Psoas muscle (tissue), 8 donors: ENCODE measurements around the gene TSHZ2. TPM values are rescaled to one million over a fixed set of nuclear protein-coding genes. Genes with fewer than 3 reads are reported as not detected.

Experiments used
- ATAC-seq, 4 donors: fragments of 200-7000 bp; cut with Tn5 transposase; one replicate each; pipeline ENCODE4 v1.9.1; 2020; ENCODE audit warnings: moderate library complexity in 3 of 4, mild to moderate bottlenecking in 2 of 4
- DNase-seq, 2 donors: peaks; one replicate each; pipeline ENCODE4 v3.0.0-alpha.2; 2020
- H3K27ac ChIP-seq: fragments of 200-600 bp; one replicate; pipeline ENCODE4 v1.8.0; 2022
- H3K27me3 ChIP-seq, 3 donors: fragments of 200-600 bp in 1 of 3; one replicate each; pipeline versions ENCODE4 v1.6.1 to v1.8.0; 2013 to 2022; ENCODE audit warnings: low read length in 2 of 3, mild to moderate bottlenecking in 2 of 3, moderate library complexity in 1 of 3; ENCODE audit not compliant: insufficient read depth in 3 of 3
- H3K36me3 ChIP-seq, 2 donors: fragments of 200-600 bp in 1 of 2; one replicate each; pipeline versions ENCODE4 v1.6.1 to v1.8.0; 2013 to 2022; ENCODE audit warnings: low read depth in 1 of 2, mild to moderate bottlenecking in 1 of 2, moderate library complexity in 1 of 2; ENCODE audit not compliant: insufficient read depth in 1 of 2
- H3K4me1 ChIP-seq: fragments of 200-600 bp; one replicate; pipeline ENCODE4 v1.8.0; 2022
- H3K4me3 ChIP-seq: fragments of 200-600 bp; one replicate; pipeline ENCODE4 v1.8.0; 2022; ENCODE audit warnings: mild to moderate bottlenecking
- H3K9me3 ChIP-seq: fragments of 200-600 bp; one replicate; pipeline ENCODE4 v1.8.0; 2022
- WGBS, 3 donors: extraction: QIAGEN DNeasy Blood & Tissue Kit; methylation state at CpG; one replicate each; pipeline versions ENCODE4 v1.1.6 to v1.1.7; 2013; 5-methylcytosine and 5-hydroxymethylcytosine counted together
- intact Hi-C, 2 donors: fragments of 100-400 bp; cut with DNase I; formaldehyde crosslinking; loops; one replicate each; pipeline versions ENCODE4 v1.11.0 to v1.14.2; 2022
- polyA plus RNA-seq, 3 donors: library from polyadenylated mRNA; stranded (reverse); fragments of 200-250 nt; gene quantifications; one replicate each; pipeline ENCODE4 v1.2.3, GENCODE V29; 2013
- total RNA-seq, 4 donors: library from RNA; stranded (reverse); fragmentation: NEBNext Ultra II Directional in 2 of 4; extraction: Animal tissue kit (Norgen Biotek cat#: 25700) in 2 of 4; gene quantifications; one replicate each; pipeline versions ENCODE4 v1.2.1 to v1.2.4, GENCODE V29; 2021 to 2023
- TF ChIP-seq, protein P1 (sequence below): fragments of 200-600 bp; IDR thresholded peaks from one replicate; pipeline ENCODE4 v1.8.0; 2022; ENCODE audit warnings: antibody characterized with exemption
- donor health status: healthy with polysubstance abuse.
- donor health status: DM: no; HTN: no; CAD: no; lungs with moderate emphysema.
- donor health status: Bipolar disorder and iron deficiency.
- donor health status: healthy.
- donor health status: DM: yes; HTN: yes; CAD: no.
- donor health status: DM: no; HTN: no; CAD: no.
- donor health status: DM: no; HTN: no; CAD: no.
- donor health status: DM: yes; HTN: yes; CAD: no.

The TSHZ2 gene
- total and polyA plus RNA-seq, 7 donors = 0.39 to 7.5 (median 1.9) TPM

DNA sequence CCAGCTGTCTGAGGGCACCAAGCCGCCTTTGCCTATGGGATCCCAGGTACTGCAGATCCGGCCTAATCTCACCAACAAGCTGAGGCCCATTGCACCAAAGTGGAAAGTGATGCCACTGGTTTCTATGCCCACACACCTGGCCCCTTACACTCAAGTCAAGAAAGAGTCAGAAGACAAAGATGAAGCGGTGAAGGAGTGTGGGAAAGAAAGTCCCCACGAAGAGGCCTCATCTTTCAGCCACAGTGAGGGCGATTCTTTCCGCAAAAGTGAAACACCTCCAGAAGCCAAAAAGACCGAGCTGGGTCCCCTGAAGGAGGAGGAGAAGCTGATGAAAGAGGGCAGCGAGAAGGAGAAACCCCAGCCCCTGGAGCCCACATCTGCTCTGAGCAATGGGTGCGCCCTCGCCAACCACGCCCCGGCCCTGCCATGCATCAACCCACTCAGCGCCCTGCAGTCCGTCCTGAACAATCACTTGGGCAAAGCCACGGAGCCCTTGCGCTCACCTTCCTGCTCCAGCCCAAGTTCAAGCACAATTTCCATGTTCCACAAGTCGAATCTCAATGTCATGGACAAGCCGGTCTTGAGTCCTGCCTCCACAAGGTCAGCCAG is 283.0 kb downstream of the TSHZ2 start:
- ATAC-seq = no peak
- intact Hi-C loops = no loop called here
- WGBS, 3 donors = 94 to 95% (median 95%) methylated on average over 18 of the region's 18 CpGs

DNA sequence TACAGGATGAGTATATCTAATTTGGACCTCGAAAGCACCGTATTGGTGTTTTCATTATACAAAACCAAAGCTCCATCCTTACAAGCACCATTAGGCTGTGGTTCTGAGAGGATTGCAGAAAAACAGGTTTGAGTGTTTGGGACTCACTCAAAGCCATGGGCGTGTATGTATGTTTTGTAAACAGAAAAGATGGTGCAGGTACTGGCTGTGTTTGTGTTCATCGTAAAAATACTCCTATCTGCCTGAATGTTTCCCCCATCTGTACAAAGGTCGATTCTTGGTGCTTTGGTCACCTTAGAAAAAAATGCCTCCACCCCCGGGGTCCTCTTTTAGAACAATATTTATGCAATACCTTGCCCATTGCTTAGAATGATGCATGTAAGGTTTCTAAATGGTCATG is 286.6 kb downstream of the TSHZ2 start:
- Histone ChIP-seq H3K4me3 (no peak overlapping the region), H3K36me3 (no peaks in the 10 kb centered on the region), H3K27me3 (no peaks in the 10 kb centered on the region), H3K27ac (no peak overlapping the region), H3K4me1 (no peaks in the 10 kb centered on the region), H3K9me3 (no peaks in the 10 kb centered on the region)
- 87 to 90% (median 89%) methylated on average over 6 of the region's 6 CpGs for WGBS, 3 donors
- ATAC-seq = no peak
- TF ChIP-seq, protein P1, sequence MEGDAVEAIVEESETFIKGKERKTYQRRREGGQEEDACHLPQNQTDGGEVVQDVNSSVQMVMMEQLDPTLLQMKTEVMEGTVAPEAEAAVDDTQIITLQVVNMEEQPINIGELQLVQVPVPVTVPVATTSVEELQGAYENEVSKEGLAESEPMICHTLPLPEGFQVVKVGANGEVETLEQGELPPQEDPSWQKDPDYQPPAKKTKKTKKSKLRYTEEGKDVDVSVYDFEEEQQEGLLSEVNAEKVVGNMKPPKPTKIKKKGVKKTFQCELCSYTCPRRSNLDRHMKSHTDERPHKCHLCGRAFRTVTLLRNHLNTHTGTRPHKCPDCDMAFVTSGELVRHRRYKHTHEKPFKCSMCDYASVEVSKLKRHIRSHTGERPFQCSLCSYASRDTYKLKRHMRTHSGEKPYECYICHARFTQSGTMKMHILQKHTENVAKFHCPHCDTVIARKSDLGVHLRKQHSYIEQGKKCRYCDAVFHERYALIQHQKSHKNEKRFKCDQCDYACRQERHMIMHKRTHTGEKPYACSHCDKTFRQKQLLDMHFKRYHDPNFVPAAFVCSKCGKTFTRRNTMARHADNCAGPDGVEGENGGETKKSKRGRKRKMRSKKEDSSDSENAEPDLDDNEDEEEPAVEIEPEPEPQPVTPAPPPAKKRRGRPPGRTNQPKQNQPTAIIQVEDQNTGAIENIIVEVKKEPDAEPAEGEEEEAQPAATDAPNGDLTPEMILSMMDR = no peak
- DNase-seq = no peak
- intact Hi-C loops = no loop called here

More for the DNA sequence above, 283.0 kb downstream of the TSHZ2 start:
- no peaks in the 10 kb centered on the region for H3K36me3 ChIP-seq
- no peak overlapping the region for H3K4me3 ChIP-seq
- no peaks in the 10 kb centered on the region for H3K9me3 ChIP-seq
- no peaks in the 10 kb centered on the region for H3K27me3 ChIP-seq
- H3K27ac ChIP-seq = no peak overlapping the region
- H3K4me1 ChIP-seq = no peaks in the 10 kb centered on the region
- TF ChIP-seq, protein P1 = no peak
- no peak for DNase-seq

DNA sequence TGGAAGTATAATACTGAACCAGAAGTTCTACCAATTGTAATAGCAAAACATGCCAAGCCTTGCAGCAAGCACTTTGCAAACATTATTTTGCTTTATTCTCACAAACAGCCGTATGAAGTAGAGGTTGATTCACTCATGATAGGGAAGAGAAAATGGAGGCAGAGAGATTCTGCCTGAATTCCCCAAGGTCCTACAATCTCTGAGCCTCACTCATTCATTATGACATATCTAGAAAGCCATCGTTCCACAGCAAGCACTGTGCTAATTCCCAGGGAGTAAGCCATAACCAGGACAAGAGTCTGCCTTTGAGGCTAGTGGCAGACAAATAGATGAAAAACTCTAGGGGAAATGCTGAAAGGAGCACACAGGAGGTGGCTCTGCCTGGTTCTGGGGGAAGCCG is 288.0 kb downstream of the TSHZ2 start:
- TF ChIP-seq, protein P1 = no peak
- WGBS, 3 donors = 56 to 69% (median 67%) methylated on average over 3 of the region's 3 CpGs

DNA sequence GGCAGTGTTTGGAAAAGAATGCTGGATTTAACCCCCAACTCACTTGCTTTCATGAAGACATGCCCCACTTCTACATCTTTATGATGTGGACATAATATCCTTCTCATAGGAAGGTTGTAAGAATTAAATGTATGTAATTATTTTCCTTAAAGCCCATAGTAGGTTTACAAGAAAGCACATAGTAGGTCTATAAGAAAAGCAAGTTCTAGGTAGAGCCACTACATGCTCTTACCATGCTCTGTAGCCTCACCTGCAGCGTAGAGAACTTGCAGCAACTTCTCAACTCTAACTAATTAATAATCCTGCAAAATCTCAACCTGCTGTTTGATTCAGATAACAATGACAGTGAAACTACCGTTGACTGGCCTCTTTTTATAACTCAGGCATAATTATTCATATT is 288.4 kb downstream of the TSHZ2 start:
- no peak overlapping the region for H3K4me3 ChIP-seq
- WGBS, 3 donors = 84 to 89% (median 87%) methylated on average over 2 of the region's 2 CpGs
- TF ChIP-seq, protein P1 = no peak
- no peak for ATAC-seq
- H3K4me1 ChIP-seq = no peaks in the 10 kb centered on the region
- H3K27ac ChIP-seq = no peak overlapping the region
- no peaks in the 10 kb centered on the region for H3K36me3 ChIP-seq
- H3K9me3 ChIP-seq = no peaks in the 10 kb centered on the region
- no peak for DNase-seq
- H3K27me3 ChIP-seq = no peaks in the 10 kb centered on the region
- intact Hi-C loops = no loop called here

More for the DNA sequence above, 288.0 kb downstream of the TSHZ2 start:
- intact Hi-C loops = no loop called here
- no peaks in the 10 kb centered on the region for H3K4me1 ChIP-seq
- DNase-seq = no peak
- H3K36me3 ChIP-seq = no peaks in the 10 kb centered on the region
- H3K9me3 ChIP-seq = no peaks in the 10 kb centered on the region
- no peak overlapping the region for H3K4me3 ChIP-seq
- H3K27ac ChIP-seq = no peak overlapping the region
- no peak for ATAC-seq
- H3K27me3 ChIP-seq = no peaks in the 10 kb centered on the region

DNA sequence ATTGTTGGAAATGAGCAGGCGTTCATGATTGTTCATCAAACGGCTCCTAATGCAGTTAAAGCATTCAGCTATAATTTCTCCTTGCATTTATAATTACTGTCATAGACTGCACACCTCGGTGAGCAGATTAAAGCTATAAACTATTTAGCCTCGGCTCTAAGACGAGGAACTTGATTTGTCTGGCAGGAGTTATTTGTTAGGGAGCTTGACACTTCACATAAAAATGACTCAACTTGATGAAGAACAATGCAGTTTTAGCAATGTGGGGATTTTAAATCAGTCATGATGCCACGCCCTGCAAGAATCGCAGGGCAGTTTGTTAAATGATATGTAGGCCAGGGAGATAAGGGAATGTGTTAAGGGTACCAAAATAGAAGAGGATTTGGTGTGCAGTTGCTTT is 290.2 kb downstream of the TSHZ2 start:
- DNase-seq (no peak), ATAC-seq (no peak)
- H3K27me3 ChIP-seq = no peaks in the 10 kb centered on the region
- intact Hi-C loops = no loop called here
- no peaks in the 10 kb centered on the region for H3K9me3 ChIP-seq
- H3K36me3 ChIP-seq = no peaks in the 10 kb centered on the region
- H3K4me1 ChIP-seq = no peaks in the 10 kb centered on the region
- no peak overlapping the region for H3K27ac ChIP-seq
- WGBS, 3 donors = 39 to 51% (median 40%) methylated on average over 7 of the region's 7 CpGs
- TF ChIP-seq, protein P1 = no peak
- no peak overlapping the region for H3K4me3 ChIP-seq
